Thoracic aorta (tissue), 2 donors: ENCODE results near the gene PPP3CB. TPM values are rescaled to one million over a fixed set of nuclear protein-coding genes. Genes with fewer than 3 reads are reported as not detected.

Experiments
- ATAC-seq: fragments of 150-250 bp; one replicate; pipeline ENCODE4 v1.8.0; 2017; ENCODE audit warnings: low read depth; ENCODE audit not compliant: insufficient number of reproducible peaks, low FRiP score
- DNase-seq: peaks from one replicate; pipeline ENCODE4 v3.0.0-alpha.2; 2020; ENCODE audit warnings: low spot score
- H3K27ac ChIP-seq, 2 donors: fragments of 200-600 bp; sonication (generic); 1 replicate in 1 of 2; 2 replicates in 1 of 2; pipeline ENCODE4 v1.5.1; 2016; ENCODE audit warnings: mild to moderate bottlenecking in 2 of 2, moderate library complexity in 2 of 2
- H3K27me3 ChIP-seq: fragments of 200-600 bp; sonication (generic); replicated peaks from 2 replicates; pipeline ENCODE4 v1.6.0; 2016; ENCODE audit warnings: mild to moderate bottlenecking; ENCODE audit not compliant: insufficient read depth
- H3K36me3 ChIP-seq: fragments of 200-600 bp; sonication (generic); one replicate; pipeline ENCODE4 v1.5.1; 2016
- H3K4me1 ChIP-seq, 2 donors: fragments of 200-600 bp; sonication (generic); 1 replicate in 1 of 2; 2 replicates in 1 of 2; pipeline versions ENCODE4 v1.5.1 to v1.6.0; 2016; ENCODE audit warnings: low read depth in 2 of 2, mild to moderate bottlenecking in 1 of 2; ENCODE audit not compliant: control insufficient read depth in 1 of 2
- H3K4me3 ChIP-seq: fragments of 200-600 bp; sonication (generic); 2 replicates; pipeline ENCODE4 v1.5.1; 2016; ENCODE audit warnings: mild to moderate bottlenecking
- H3K9me3 ChIP-seq: fragments of 200-600 bp; sonication (generic); 2 replicates; pipeline ENCODE4 v1.5.1; 2016
- CTCF ChIP-seq: fragments of 200-600 bp; sonication (generic); IDR thresholded peaks from one replicate; pipeline ENCODE4 v1.5.1; 2019; ENCODE audit warnings: antibody characterized with exemption
- total RNA-seq, 2 donors: library from RNA; depleted of rRNA; stranded (reverse); fragments of >200 nt; gene quantifications; one replicate each; pipeline versions ENCODE4 v1.1.0 to v1.2.3, GENCODE V29; 2016

Gene PPP3CB
- total RNA-seq, 2 donors from 2014 or later = 39.4 to 80.6 TPM

- no peak for TF ChIP-seq CTCF
- Histone ChIP-seq H3K27ac (no peak overlapping the region), H3K4me3 (no peak overlapping the region), H3K36me3 (peaks cover 9% of the 10 kb centered on the region), H3K9me3 (no peaks in the 10 kb centered on the region), H3K27me3 (no peaks in the 10 kb centered on the region), H3K4me1 (no peaks in the 10 kb centered on the region)
- no peak for DNase-seq
- ATAC-seq = no peak
Measured at GRCh38 chr10:73456187-73456890, 39.5 kb downstream of the PPP3CB start.

- no peaks in the 10 kb centered on the region for H3K9me3 ChIP-seq
- H3K27me3 ChIP-seq = no peaks in the 10 kb centered on the region
- ATAC-seq = no peak
- H3K36me3 ChIP-seq = peaks cover 21% of the 10 kb centered on the region
- no peak overlapping the region for H3K4me3 ChIP-seq
- no peaks in the 10 kb centered on the region for H3K4me1 ChIP-seq
- no peak overlapping the region for H3K27ac ChIP-seq
- no peak for TF ChIP-seq CTCF
- DNase-seq = no peak
Measured at GRCh38 chr10:73449113-73449512, 46.7 kb downstream of the PPP3CB start.

GRCh38 chr10:73448384-73448783, 47.4 kb downstream of the PPP3CB start:
- TF ChIP-seq CTCF = no peak
- DNase-seq (no peak), ATAC-seq (no peak)
- Histone ChIP-seq H3K27me3 (no peaks in the 10 kb centered on the region), H3K27ac (no peak overlapping the region), H3K4me1 (no peaks in the 10 kb centered on the region), H3K9me3 (no peaks in the 10 kb centered on the region), H3K4me3 (no peak overlapping the region), H3K36me3 (peaks cover 20% of the 10 kb centered on the region)

- Histone ChIP-seq H3K4me3 (no peak overlapping the region), H3K9me3 (no peaks in the 10 kb centered on the region), H3K4me1 (no peaks in the 10 kb centered on the region), H3K27ac (no peak overlapping the region), H3K36me3 (peaks cover 17% of the 10 kb centered on the region), H3K27me3 (no peaks in the 10 kb centered on the region)
- ATAC-seq (no peak), DNase-seq (no peak)
- TF ChIP-seq CTCF = no peak
Measured at GRCh38 chr10:73446926-73447325, 48.9 kb downstream of the PPP3CB start.

- no peaks in the 10 kb centered on the region for H3K4me1 ChIP-seq
- H3K27me3 ChIP-seq = no peaks in the 10 kb centered on the region
- H3K27ac ChIP-seq = no peak overlapping the region
- ATAC-seq = no peak
- no peak for TF ChIP-seq CTCF
- H3K4me3 ChIP-seq = no peak overlapping the region
- peaks cover 17% of the 10 kb centered on the region for H3K36me3 ChIP-seq
- no peaks in the 10 kb centered on the region for H3K9me3 ChIP-seq
- no peak for DNase-seq
Measured at GRCh38 chr10:73444457-73444856, 51.4 kb downstream of the PPP3CB start.
